Activated CD8-positive, alpha-beta memory T cell treated with anti-CD3 and anti-CD28 coated beads, Interleukin-2, amount 50 U/mL, for 48 hours (primary cell): ENCODE measurements around the gene CYP1A2.

Source experiments
- DNase-seq: peaks from one replicate; pipeline ENCODE4 v3.0.0-alpha.2; 2020

CYP1A2 gene

GRCh38 chr15:74790080-74790916, 41.7 kb downstream of the CYP1A2 start:
- peak; percentile 70 for DNase-seq

GRCh38 chr15:74791007-74791406, 42.4 kb downstream of the CYP1A2 start:
- no peak for DNase-seq

GRCh38 chr15:74791667-74792066, 43.0 kb downstream of the CYP1A2 start:
- DNase-seq: no peak

GRCh38 chr15:74792227-74793016, 43.8 kb downstream of the CYP1A2 start:
- no peak for DNase-seq

- DNase-seq: peak; percentile 83
These were observed 44.7 kb downstream of the CYP1A2 start for GRCh38 chr15:74793135-74794028.

DNA sequence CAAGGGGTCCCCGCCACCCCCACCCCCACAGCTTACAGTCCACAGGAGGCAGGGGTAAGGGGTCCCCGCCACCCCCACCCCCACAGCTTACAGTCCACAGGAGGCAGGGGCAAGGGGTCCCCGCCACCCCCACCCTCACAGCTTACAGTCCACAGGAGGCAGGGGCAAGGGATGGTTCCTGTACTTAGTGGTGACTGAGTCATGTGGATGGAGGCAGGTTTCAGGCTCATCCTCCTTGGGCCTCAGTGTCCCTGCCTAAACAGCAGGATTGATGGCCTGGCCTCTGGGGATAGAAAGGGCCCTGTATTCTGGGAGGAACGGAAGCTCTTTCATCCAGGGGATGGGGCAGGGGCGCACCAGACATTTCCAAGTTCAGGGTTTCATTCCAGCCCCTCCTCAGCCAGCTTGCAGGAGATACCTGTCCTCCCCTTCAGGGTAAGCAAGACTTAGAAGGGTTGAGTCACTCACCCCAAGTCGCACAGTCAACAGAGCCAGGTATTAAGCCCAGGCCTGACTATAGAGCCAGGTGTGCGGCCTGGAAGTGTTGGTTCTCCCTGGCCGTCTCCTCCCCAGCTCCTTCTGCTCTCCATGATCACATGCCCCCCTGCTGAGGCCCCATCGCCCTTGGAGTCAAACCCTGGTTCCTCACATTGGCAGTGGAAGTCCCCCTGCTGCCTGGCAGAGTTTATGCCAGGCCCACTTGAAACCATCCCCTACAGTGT, 45.8 kb downstream of the CYP1A2 start:
- no peak for DNase-seq

- no peak for DNase-seq
These were observed 46.3 kb downstream of the CYP1A2 start for GRCh38 chr15:74794970-74795349.

GRCh38 chr15:74795966-74796625, 47.5 kb downstream of the CYP1A2 start:
- peak; percentile 67 for DNase-seq

DNA sequence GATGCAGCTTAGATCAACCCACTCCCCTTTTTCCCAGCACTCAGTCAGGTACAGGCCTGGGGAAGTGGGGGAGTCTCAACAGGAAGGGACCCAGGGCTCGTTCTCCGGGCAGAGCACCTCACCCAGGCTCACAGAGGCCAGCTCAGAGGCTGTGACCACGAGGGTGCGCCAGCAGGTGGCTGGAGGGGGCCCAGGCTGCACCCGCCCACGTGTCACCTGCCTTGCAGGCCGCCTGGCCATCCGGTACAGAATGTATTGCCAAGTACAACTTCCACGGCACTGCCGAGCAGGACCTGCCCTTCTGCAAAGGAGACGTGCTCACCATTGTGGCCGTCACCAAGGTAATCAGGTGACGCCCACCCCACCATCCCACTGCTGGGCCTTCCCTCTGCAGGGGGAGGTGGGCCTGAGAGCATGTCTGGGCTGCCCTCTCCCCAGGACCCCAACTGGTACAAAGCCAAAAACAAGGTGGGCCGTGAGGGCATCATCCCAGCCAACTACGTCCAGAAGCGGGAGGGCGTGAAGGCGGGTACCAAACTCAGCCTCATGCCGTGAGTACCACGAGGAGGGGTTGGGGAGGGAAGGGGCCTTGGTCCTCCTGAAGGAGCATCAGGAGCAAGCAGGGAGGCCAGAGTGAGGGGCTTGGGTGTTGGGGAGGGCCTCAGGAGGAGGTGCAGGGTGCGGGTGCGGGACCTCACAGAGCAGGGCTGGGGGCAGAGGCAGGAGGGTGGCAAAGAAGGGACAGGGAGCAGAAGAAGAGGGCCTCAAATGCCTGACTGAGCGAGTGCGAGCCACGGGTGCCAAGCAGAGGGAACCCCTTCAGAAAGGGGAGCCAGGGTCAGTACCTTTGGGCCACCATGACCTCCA, 50.0 kb downstream of the CYP1A2 start:
- DNase-seq: no peak

DNA sequence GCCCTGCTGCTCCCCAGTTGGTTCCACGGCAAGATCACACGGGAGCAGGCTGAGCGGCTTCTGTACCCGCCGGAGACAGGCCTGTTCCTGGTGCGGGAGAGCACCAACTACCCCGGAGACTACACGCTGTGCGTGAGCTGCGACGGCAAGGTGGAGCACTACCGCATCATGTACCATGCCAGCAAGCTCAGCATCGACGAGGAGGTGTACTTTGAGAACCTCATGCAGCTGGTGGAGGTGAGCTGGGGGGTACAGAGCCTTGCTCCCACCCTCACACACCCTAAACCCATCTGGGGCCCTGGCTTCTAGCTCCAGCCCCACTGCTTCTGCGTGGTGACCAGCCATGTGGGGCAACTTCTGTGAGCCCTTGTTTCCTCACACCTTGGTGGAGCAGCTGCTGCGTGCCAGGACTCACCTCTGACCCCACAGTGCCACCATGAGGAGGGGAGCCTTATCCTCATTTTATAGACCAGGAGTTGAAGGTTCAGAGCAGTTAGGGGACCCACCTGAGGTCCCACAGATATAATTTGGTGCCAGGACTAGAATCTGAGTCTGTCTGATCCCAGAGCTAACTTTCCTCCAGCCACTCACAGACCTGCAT, 50.7 kb downstream of the CYP1A2 start:
- no peak for DNase-seq

- peak; percentile 95 for DNase-seq
These were observed 51.4 kb downstream of the CYP1A2 start for GRCh38 chr15:74799856-74800558.

- DNase-seq: no peak
These were observed 52.0 kb downstream of the CYP1A2 start for GRCh38 chr15:74800559-74801094.

DNA sequence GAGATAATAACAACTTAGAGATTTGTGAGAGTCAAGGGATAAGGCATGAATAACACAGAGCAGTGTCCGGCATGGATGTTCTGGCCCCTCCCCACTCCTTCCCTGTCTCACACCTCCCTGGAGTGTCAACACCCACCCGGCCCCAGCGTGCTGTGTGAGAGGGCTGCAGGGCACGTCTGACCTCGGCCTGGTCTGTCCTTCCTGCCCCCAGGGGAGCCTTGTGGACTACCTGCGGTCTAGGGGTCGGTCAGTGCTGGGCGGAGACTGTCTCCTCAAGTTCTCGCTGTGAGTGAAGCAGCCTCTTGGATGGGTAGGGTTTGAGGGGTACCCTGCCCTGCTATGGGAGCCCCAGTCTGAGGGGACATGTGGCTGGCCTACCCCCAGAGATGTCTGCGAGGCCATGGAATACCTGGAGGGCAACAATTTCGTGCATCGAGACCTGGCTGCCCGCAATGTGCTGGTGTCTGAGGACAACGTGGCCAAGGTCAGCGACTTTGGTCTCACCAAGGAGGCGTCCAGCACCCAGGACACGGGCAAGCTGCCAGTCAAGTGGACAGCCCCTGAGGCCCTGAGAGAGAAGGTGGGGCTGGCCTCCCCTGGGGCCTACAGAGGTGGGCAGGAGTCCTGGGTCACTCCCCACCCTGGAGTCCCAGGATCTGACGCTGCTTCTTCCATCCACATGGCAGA, 52.8 kb downstream of the CYP1A2 start:
- DNase-seq: no peak

DNA sequence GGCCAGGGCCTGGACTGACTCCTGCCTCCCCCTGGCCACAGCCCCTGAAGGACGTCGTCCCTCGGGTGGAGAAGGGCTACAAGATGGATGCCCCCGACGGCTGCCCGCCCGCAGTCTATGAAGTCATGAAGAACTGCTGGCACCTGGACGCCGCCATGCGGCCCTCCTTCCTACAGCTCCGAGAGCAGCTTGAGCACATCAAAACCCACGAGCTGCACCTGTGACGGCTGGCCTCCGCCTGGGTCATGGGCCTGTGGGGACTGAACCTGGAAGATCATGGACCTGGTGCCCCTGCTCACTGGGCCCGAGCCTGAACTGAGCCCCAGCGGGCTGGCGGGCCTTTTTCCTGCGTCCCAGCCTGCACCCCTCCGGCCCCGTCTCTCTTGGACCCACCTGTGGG, 53.6 kb downstream of the CYP1A2 start:
- DNase-seq: no peak

- DNase-seq: no peak
These were observed 54.3 kb downstream of the CYP1A2 start for GRCh38 chr15:74802862-74803447.

DNA sequence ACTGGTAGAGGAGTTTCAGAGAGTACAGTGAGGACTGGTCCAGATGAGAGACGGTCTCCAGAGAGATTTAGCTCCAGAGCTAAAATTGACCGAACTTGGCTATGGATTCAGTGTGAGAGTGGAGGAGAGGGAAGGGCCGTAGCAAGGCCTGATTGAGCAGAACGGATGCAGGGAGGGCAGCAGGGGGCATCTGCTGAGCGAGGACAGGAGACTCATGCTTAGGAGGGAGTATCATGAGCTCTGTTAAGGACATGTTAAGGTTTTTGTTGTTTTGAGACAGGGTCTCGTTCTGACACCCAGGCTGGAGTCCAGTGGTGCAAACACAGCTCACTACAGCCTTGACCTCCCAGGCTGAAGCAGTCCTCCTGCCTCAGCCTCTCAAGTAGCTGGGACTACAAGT, 56.3 kb downstream of the CYP1A2 start:
- DNase-seq: no peak
